Duodenal mucosa (tissue), 2 donors: ENCODE measurements around the gene GSTM3.
A peak's percentile ranks its signal among the peaks of the same experiment; 100 is the strongest.

Experiments used
- H3K27ac ChIP-seq: one replicate; pipeline ENCODE4 v1.7.0; 2013; ENCODE audit warnings: low read depth, low read length
- H3K27me3 ChIP-seq, 2 donors: one replicate each; pipeline ENCODE4 v1.7.0; 2013; ENCODE audit warnings: low read length in 2 of 2, control low read depth in 1 of 2; ENCODE audit not compliant: insufficient read depth in 2 of 2, control insufficient read depth in 1 of 2
- H3K36me3 ChIP-seq, 2 donors: one replicate each; pipeline ENCODE4 v1.7.0; 2013; ENCODE audit warnings: low read length in 2 of 2, control low read depth in 1 of 2; ENCODE audit not compliant: insufficient read depth in 2 of 2, control insufficient read depth in 1 of 2
- H3K4me1 ChIP-seq, 2 donors: one replicate each; pipeline ENCODE4 v1.7.0; 2013; ENCODE audit warnings: low read length in 2 of 2, control low read depth in 1 of 2; ENCODE audit not compliant: insufficient read depth in 2 of 2, control insufficient read depth in 1 of 2
- H3K4me3 ChIP-seq, 2 donors: one replicate each; pipeline ENCODE4 v1.7.0; 2013; ENCODE audit warnings: low read length in 2 of 2, low read depth in 1 of 2
- H3K9ac ChIP-seq, 2 donors: one replicate each; pipeline ENCODE4 v1.7.0; 2013; ENCODE audit warnings: low read length in 2 of 2, low read depth in 1 of 2
- H3K9me3 ChIP-seq, 2 donors: one replicate each; pipeline ENCODE4 v1.7.0; 2013; ENCODE audit warnings: low read length in 2 of 2, control low read depth in 1 of 2; ENCODE audit not compliant: control insufficient read depth in 1 of 2

The GSTM3 gene

DNA sequence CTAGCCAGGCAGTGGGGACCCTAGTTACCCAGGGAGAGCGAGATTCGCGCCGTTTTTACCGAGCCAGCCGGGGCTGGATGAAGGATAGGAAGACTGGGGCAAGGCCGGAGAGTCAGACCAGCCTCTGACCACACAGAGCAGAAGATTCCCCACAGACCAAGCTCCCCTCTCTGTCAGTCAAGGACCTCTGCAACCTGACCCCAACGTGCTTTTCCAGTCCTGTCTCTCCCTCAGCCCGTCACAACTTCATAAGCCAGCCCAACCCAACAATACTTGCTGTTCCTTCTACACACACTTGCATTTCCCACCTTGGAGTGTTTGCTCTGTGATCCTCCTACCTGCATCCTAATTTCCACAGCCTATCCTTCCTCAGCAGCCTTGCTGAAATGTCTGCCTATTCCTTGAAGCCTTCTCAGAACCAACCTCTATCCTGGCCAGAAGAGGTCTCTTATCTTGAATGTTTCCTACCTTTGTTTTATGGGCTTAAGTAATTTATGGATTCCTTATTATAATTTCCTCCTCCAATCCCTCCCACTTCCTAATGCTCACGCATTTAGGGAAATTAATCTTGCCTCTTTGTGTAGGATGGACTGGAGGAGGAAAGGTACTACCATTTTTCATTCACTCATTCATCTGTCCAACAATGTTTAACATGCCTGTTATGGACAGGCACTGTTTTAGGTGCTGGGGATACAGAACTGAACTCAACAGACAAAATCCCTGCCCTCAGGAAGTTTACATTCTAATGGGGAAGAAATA, at the start of gene GSTM3:
Gene GSTM3, minus strand, starts transcription at position 424 of the 759 bp plus-strand sequence. CDS start 751 bp downstream, outside the sequence.
- Histone ChIP-seq H3K27me3 (no peaks in the 10 kb centered on the region), H3K9me3 (no peaks in the 10 kb centered on the region), H3K27ac (peak within 1 kb of the TSS; percentile 79), H3K9ac (peak within 1 kb of the TSS; percentile 75 to 76), H3K4me1 (peaks cover 5 to 18% of the 10 kb centered on the region in 2 donors), H3K4me3 (peak within 1 kb of the TSS; percentile 69 to 82), H3K36me3 (peaks cover 13 to 19% of the 10 kb centered on the region in 2 donors)

DNA sequence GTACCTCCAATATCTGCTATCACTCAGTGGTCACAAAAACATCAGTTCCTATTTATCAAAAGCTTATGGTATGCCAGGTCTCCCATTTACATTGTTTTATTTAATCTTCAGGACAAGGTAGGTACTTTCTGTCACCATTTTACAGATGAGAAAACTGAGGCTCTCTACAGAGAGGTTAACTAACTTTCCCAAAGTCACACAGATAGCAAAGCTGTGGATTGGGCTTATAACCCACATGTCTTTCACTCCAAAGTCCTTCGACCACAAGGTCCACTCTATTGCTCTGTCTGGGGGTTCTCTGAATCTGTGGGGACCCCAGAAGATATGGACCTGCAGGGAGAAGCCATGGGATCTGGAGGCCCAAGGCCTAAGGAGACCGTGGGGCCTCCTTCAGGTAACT, 49.5 kb upstream of the GSTM3 start:
- Histone ChIP-seq H3K9me3 (no peaks in the 10 kb centered on the region), H3K27ac (no peak overlapping the region), H3K27me3 (no peaks in the 10 kb centered on the region), H3K4me3 (no peak overlapping the region), H3K9ac (peak overlapping the region in 1 of 2 donors; percentile 12), H3K4me1 (peaks cover 80 to 89% of the 10 kb centered on the region in 2 donors), H3K36me3 (no peaks in the 10 kb centered on the region)

DNA sequence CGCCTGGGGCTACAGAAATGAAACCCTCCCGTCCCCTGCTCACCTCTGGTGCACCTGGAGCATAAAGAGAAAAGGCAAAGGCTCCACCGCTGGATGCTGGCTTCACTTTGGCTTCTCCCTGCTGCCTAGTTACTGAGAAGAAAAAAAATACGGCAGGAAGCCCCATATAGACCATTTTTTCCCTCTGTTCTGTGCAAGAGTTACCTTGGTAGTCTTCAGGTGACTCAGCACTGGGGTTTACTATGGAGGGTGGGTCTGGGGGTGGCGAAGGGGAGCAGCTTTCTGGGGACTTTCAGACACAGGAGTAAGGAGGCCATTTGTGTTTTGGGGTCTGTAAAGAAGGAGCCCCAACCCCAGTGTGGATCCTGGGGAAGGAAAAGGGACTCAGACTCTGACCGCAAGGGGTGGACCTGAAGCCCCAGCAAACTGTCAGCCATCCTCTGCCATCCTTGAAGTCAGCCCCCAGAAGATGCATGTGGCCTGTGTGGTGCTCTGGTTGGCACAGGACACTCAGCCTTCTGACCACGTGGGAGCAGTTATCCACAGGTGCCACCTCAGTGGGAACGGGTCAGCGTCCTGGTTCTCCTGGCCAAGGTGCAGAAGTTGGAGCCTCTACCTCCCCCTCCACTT, 48.8 kb upstream of the GSTM3 start:
- Histone ChIP-seq H3K4me1 (peaks cover 74 to 84% of the 10 kb centered on the region in 2 donors), H3K4me3 (no peak overlapping the region), H3K27me3 (no peaks in the 10 kb centered on the region), H3K9me3 (no peaks in the 10 kb centered on the region), H3K27ac (no peak overlapping the region), H3K36me3 (no peaks in the 10 kb centered on the region), H3K9ac (no peak overlapping the region)

DNA sequence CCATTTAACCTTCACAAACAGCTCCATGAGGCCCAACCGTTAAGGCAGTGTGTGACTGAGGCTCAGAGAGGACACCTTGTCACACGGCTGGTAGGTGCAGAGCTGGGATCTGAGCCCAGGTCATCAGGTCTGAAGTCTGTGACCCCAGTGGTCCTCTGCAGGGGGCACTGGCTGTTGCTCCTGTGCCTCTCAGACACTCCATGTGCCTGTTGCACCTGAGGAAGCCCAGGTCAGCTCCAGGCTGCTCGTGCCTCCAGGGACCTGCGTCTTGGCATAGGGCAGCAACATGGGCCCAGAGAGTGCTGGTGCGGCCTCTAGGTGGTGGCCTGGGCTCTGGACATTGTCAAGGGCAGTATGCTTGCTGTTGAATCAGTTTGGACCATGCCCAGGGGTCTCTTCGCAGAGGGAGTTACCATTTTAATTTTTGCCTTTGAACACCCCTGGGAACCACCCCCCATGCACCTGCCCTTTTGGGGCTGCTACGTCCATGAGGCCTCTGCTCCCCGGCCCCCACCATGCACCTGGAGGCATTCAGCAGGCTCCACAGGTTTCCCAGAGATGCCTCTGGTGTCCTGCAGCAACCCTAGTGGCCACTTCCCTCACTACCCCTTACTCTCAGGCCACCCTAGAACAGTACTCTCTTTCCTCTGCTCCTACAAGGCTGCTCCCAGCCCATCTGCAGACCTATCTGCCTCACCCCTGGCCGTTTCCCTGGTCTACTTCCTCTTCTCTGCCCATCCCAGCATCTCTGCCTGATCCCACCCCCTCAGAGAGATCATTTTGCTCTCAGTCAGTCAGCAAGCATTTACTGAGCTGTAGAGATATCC, 48.1 kb upstream of the GSTM3 start:
- no peak overlapping the region for H3K4me3 ChIP-seq
- H3K9ac ChIP-seq, result no peak overlapping the region
- H3K27ac ChIP-seq, result no peak overlapping the region
- H3K4me1 ChIP-seq, result peaks cover 66 to 76% of the 10 kb centered on the region in 2 donors
- no peaks in the 10 kb centered on the region for H3K27me3 ChIP-seq
- no peaks in the 10 kb centered on the region for H3K9me3 ChIP-seq
- H3K36me3 ChIP-seq, result no peaks in the 10 kb centered on the region

DNA sequence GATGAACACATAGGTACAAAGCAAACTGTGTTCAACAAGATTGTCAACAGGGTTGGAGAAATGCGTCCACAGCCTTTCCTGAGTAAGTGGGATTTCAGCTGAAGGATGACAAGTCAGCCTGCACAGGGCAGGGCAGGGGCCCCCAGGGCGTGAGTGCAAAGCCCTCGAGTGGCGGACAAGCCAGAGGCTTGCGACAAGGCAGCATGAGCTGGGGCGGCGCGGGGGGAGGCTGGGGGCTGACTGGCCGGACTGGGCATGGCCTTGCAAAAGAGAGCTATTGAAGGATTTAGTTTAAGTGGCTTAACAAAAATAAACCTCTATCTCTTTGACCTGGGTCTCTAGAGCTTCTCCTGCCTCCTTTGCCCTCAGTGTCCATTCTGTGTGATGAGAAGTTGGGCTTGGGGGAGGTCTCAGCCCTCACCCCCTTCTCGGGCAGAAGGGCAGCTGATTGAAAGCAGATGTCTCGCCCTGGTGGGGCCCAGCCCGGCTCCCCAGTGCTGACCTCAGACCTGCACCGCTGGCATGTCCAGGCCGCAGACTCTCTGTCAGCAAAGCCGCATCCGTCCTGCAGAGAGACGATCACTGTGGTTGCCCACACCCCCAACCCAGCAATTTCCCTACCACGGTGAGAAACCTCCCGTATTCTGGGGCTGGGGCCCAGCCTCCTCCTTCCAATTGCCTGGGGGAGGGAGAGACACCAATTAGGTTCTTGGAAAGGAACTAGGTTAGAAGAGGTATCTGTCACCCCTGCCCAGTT, 47.2 kb upstream of the GSTM3 start:
- H3K4me3 ChIP-seq, result no peak overlapping the region
- H3K27ac ChIP-seq, result no peak overlapping the region
- no peaks in the 10 kb centered on the region for H3K27me3 ChIP-seq
- H3K9ac ChIP-seq, result no peak overlapping the region
- H3K4me1 ChIP-seq, result peaks cover 63 to 70% of the 10 kb centered on the region in 2 donors
- no peaks in the 10 kb centered on the region for H3K9me3 ChIP-seq
- H3K36me3 ChIP-seq, result no peaks in the 10 kb centered on the region

DNA sequence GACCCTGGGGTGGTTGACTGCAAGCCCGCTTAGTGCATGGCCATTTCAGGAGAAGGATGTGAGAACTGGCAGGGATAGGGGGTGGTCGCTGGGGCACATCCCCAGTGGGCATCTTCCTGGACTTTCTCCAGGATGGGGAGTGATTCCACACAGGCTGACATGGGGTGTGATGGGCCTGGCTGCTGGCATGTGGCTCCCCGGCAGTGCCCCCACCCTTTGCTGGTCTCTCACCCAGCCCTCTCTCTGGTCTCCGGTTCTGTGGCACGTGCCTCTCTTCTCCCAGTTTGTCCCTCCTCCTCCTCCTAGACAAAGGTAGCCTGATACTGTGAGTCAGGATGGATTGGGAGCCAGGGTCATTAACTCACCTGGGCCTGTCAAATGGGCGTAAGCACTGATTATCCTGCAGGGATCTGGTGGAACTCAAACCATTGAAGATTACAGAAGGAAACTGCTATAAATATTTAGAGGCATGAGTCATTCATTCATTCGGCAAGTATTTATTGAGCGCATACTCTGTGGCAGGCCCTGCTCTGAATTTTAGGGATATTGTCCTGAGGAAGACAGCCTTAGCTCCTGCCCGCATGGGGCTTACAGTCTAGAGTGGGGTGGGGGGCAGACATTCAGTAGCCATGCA, 46.5 kb upstream of the GSTM3 start:
- H3K27me3 ChIP-seq, result no peaks in the 10 kb centered on the region
- H3K9ac ChIP-seq, result no peak overlapping the region
- H3K4me3 ChIP-seq, result no peak overlapping the region
- H3K36me3 ChIP-seq, result no peaks in the 10 kb centered on the region
- H3K27ac ChIP-seq, result peak overlapping the region; percentile 28
- no peaks in the 10 kb centered on the region for H3K9me3 ChIP-seq
- H3K4me1 ChIP-seq, result peaks cover 56 to 67% of the 10 kb centered on the region in 2 donors

DNA sequence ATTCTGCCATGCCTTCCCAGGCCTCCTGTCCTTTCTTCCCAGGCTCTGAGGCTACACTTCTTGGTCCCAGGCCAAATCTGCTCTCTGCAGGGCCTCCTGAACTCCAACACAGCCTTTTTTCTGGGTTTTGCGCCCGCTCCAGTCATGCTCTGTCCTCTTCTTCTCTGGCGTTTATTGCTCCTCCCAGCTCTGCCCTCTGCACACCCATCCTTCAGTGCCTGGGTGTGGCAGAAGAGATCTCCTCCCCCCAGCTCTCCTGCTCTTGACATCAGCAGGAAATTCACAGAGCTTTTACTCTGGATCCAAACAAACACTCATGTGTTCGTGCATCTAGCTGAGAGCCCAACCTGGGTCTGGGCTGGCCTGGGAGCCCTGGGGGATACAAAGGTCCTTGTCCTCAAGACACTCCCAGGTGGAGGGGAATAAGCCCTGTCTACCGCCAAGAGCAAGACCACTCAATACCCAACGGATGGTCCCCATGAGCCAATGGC, 45.7 kb upstream of the GSTM3 start:
- H3K27ac ChIP-seq, result peak overlapping the region; percentile 28

DNA sequence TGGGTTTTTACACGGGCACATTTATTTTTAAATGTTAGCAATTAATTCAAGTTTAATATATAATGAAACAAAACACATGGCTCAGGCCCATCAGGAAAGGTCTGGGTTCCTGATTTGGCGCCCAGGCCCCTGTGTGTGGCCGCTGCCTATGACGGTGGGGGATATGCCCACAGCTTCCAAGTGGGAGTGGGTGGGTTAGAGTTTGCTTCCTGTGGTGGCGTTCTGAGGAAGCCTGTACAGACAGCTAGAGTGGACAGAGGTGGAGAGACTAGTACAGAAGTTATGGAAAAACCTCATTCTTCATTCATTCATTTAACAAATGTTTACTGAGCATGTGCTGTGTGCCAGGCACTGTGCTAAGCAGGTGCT, 45.3 kb upstream of the GSTM3 start:
- no peak overlapping the region for H3K9ac ChIP-seq
- peaks cover 44 to 54% of the 10 kb centered on the region in 2 donors for H3K4me1 ChIP-seq
- H3K27me3 ChIP-seq, result no peaks in the 10 kb centered on the region
- H3K4me3 ChIP-seq, result no peak overlapping the region
- H3K9me3 ChIP-seq, result no peaks in the 10 kb centered on the region
- no peak overlapping the region for H3K27ac ChIP-seq
- no peaks in the 10 kb centered on the region for H3K36me3 ChIP-seq

More for the DNA sequence above, 45.7 kb upstream of the GSTM3 start:
- Histone ChIP-seq H3K4me1 (peaks cover 49 to 59% of the 10 kb centered on the region in 2 donors), H3K9ac (no peak overlapping the region), H3K27me3 (no peaks in the 10 kb centered on the region), H3K36me3 (no peaks in the 10 kb centered on the region), H3K9me3 (no peaks in the 10 kb centered on the region), H3K4me3 (peak overlapping the region in 1 of 2 donors; percentile 3)

DNA sequence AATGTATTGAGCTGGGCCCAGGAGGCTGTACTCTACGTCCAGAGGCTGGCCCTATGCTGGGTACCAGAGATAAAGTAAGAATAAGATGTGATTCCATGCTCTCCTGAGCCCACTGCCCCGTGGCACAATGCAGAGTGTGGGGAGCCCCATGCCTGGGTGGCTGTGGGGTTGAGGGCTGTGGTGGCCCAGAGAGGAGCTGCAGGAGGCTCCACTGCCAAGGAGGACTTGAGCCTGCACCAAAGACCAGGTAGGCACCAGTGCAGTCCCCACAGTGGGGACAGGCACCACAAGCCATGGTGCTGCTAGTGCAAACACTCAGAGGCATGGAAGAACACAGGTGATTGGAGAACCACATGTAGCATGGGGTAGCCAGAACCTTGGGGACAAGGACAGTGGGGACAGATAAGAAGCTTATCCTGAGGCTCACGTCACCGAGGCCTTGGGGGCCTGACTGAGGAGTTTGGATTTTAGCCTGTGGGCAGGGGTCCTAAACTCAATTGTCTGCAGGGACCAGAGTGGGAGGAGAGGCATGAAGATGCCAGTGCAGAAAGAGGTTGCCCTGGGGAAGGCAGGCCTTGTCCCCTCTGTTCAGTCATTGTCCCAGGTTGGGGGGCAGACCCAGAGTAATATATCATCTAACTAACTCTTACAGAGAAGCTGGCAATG, 44.7 kb upstream of the GSTM3 start:
- Histone ChIP-seq H3K9ac (no peak overlapping the region), H3K4me3 (no peak overlapping the region), H3K36me3 (no peaks in the 10 kb centered on the region), H3K9me3 (no peaks in the 10 kb centered on the region), H3K27me3 (no peaks in the 10 kb centered on the region), H3K4me1 (peaks cover 40 to 49% of the 10 kb centered on the region in 2 donors), H3K27ac (no peak overlapping the region)
